Gastrocnemius medialis (tissue), 4 donors: ENCODE data around the gene SRCAP.

Experiments used
- POLR2A ChIP-seq, 2 donors: fragments of 450-650 bp; IDR thresholded peaks; one replicate each; pipeline ENCODE4 v1.6.1; 2017; ENCODE audit warnings: antibody characterized with exemption in 2 of 2, mild to moderate bottlenecking in 2 of 2, moderate library complexity in 2 of 2
- TF ChIP-seq, protein P1 (sequence below), 5 experiments: fragments of 450-650 bp in 3 of 5; fragments of 200-600 bp in 2 of 5; sonication (generic) in 2 of 5; IDR thresholded peaks in 4 of 5; conservative IDR thresholded peaks in 1 of 5; 1 replicate in 4 of 5; 2 replicates in 1 of 5; pipeline ENCODE4 v1.5.1; 2016 to 2019; ENCODE audit warnings: antibody characterized with exemption in 5 of 5, mild to moderate bottlenecking in 3 of 5, moderate library complexity in 3 of 5

DNA sequence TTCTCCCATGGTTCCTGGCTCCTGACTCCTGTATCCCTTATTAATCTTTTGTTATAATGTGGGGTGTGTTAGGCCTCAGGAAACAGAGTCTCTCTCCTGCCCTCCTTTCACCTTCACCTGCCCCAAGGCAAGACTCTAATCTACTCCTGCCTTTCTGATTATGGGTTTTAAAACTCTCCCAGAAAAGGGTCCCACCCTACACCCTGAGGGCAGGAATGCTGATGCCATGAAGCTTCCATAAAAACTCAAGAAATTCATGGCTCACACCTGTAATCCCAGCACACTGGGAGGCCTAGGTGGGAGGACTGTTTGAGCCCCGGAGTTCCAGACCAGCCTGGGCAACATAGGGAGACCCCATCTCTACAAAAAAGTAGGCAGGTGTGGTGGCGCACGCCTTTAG is 18.6 kb upstream of the SRCAP start:
- no peak for TF ChIP-seq POLR2A (IDR thresholded peaks at IDR 0.05)
- TF ChIP-seq, protein P1, sequence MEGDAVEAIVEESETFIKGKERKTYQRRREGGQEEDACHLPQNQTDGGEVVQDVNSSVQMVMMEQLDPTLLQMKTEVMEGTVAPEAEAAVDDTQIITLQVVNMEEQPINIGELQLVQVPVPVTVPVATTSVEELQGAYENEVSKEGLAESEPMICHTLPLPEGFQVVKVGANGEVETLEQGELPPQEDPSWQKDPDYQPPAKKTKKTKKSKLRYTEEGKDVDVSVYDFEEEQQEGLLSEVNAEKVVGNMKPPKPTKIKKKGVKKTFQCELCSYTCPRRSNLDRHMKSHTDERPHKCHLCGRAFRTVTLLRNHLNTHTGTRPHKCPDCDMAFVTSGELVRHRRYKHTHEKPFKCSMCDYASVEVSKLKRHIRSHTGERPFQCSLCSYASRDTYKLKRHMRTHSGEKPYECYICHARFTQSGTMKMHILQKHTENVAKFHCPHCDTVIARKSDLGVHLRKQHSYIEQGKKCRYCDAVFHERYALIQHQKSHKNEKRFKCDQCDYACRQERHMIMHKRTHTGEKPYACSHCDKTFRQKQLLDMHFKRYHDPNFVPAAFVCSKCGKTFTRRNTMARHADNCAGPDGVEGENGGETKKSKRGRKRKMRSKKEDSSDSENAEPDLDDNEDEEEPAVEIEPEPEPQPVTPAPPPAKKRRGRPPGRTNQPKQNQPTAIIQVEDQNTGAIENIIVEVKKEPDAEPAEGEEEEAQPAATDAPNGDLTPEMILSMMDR (IDR thresholded peaks at IDR 0.05 in 4 of 5, conservative IDR thresholded peaks at IDR 0.05 in 1 of 5), result no peak
